ENCODE results near the gene SREBF2. TPM values are rescaled to one million over a fixed set of nuclear protein-coding genes. Genes with fewer than 3 reads are reported as not detected.

SREBF2 gene
- total and polyA plus RNA-seq, 3 experiments from 2014 or later, result 24.5 to 87.1 (median 85.1) TPM

GRCh38 chr22:41922940-41923594 lies 90.2 kb downstream of the SREBF2 start:
- Histone ChIP-seq H3K27me3 (ENCODE audit: insufficient read depth, low read length, poor library complexity, severe bottlenecking) (no peaks in the 10 kb centered on the region), H3K27ac (ENCODE audit: low read depth, low read length) (no peak overlapping the region), H3K4me1 (ENCODE audit: insufficient read depth, low read length) (peaks cover 15% of the 10 kb centered on the region), H3K36me3 (ENCODE audit: insufficient read depth, low read length) (no peaks in the 10 kb centered on the region), H3K4me3 (ENCODE audit: low read length) (no peak overlapping the region), H3K9me3 (ENCODE audit: low read length) (no peaks in the 10 kb centered on the region)
- peak overlapping the region in 4 of 7 donors; percentile 23 to 74 (median 40) for H3K4me3 Mint-ChIP-seq
- peaks cover 3 to 6% of the 10 kb centered on the region in 2 donors for H3K27me3 Mint-ChIP-seq
- POLR2A ChIA-PET, result interaction anchor here (2.1 kb wide), 1 partner anchor 17 kb away, joined by 12 read pairs; no protein-coding TSS in a partner anchor
- H3K4me1 Mint-ChIP-seq, result peaks cover 4 to 36% (median 14%) of the 10 kb centered on the region in 3 donors
- no peaks in the 10 kb centered on the region for H3K9me3 Mint-ChIP-seq
- CTCF ChIA-PET, result interaction anchor here (9.1 kb wide), 1 partner anchor 15 kb away, joined by 106 read pairs; no protein-coding TSS in a partner anchor
- no peak overlapping the region for H3K27ac Mint-ChIP-seq
- peaks cover 0 to 7% (median 0%) of the 10 kb centered on the region in 3 donors for H3K36me3 Mint-ChIP-seq
- DNase-seq, result no peak

- H3K9me3 ChIP-seq (ENCODE audit: low read length), result no peaks in the 10 kb centered on the region
- no peak overlapping the region for H3K27ac ChIP-seq (ENCODE audit: low read depth, low read length)
- Mint-ChIP-seq H3K9me3 (no peaks in the 10 kb centered on the region), H3K4me1 (peaks cover 4 to 40% (median 13%) of the 10 kb centered on the region in 3 donors), H3K4me3 (peak overlapping the region in 1 of 7 donors; percentile 50), H3K27ac (no peak overlapping the region), H3K27me3 (peaks cover 3 to 6% of the 10 kb centered on the region in 2 donors), H3K36me3 (peaks cover 0 to 7% (median 0%) of the 10 kb centered on the region in 3 donors)
- no peak for DNase-seq
- ChIA-PET POLR2A (interaction anchor here (2.1 kb wide), 1 partner anchor 17 kb away, joined by 12 read pairs; no protein-coding TSS in a partner anchor), CTCF (interaction anchor here (1.3 to 9.1 kb wide), 2 partner anchors 15 to 21 kb away, joined by 3 to 106 read pairs; no protein-coding TSS in a partner anchor)
- peaks cover 16% of the 10 kb centered on the region for H3K4me1 ChIP-seq (ENCODE audit: insufficient read depth, low read length)
- H3K36me3 ChIP-seq (ENCODE audit: insufficient read depth, low read length), result no peaks in the 10 kb centered on the region
- H3K4me3 ChIP-seq (ENCODE audit: low read length), result no peak overlapping the region
- H3K27me3 ChIP-seq (ENCODE audit: insufficient read depth, low read length, poor library complexity, severe bottlenecking), result no peaks in the 10 kb centered on the region
These were observed 90.8 kb downstream of the SREBF2 start for GRCh38 chr22:41923595-41924276.

- ChIA-PET POLR2A (interaction anchor here (0.5 to 2.8 kb wide), 18 partner anchors 8 to 575 kb away, joined by 3 to 100 read pairs (median 4); partner anchors contain the start of genes CCDC134, CENPM, SHISA8 and SREBF2), CTCF (interaction anchor here (0.5 to 9.1 kb wide), 33 partner anchors 8 to 518 kb away, joined by 3 to 106 read pairs (median 4); partner anchors contain the start of genes CENPM, NDUFA6 and SREBF2)
- peaks cover 10% of the 10 kb centered on the region for H3K4me1 ChIP-seq (ENCODE audit: insufficient read depth, low read length)
- H3K9me3 ChIP-seq (ENCODE audit: low read length), result no peaks in the 10 kb centered on the region
- peaks cover 0 to 7% (median 0%) of the 10 kb centered on the region in 3 donors for H3K36me3 Mint-ChIP-seq
- H3K27me3 Mint-ChIP-seq, result peaks cover 3 to 6% of the 10 kb centered on the region in 2 donors
- peak overlapping the region; percentile 82 to 91 (median 85) for H3K4me3 Mint-ChIP-seq
- H3K9me3 Mint-ChIP-seq, result no peaks in the 10 kb centered on the region
- peak overlapping the region; percentile 34 for H3K4me3 ChIP-seq (ENCODE audit: low read length)
- H3K4me1 Mint-ChIP-seq, result peaks cover 4 to 34% (median 9%) of the 10 kb centered on the region in 3 donors
- no peaks in the 10 kb centered on the region for H3K27me3 ChIP-seq (ENCODE audit: insufficient read depth, low read length, poor library complexity, severe bottlenecking)
- no peaks in the 10 kb centered on the region for H3K36me3 ChIP-seq (ENCODE audit: insufficient read depth, low read length)
- peak overlapping the region in 6 of 8 donors; percentile 65 to 87 (median 78) for H3K27ac Mint-ChIP-seq
- no peak overlapping the region for H3K27ac ChIP-seq (ENCODE audit: low read depth, low read length)
- DNase-seq, result peak; percentile 75 to 86 (median 78)
These were observed 93.0 kb downstream of the SREBF2 start for GRCh38 chr22:41925783-41926460.

GRCh38 chr22:41927813-41928212 lies 94.9 kb downstream of the SREBF2 start:
- H3K27ac Mint-ChIP-seq, result peak overlapping the region in 5 of 8 donors; percentile 26 to 81 (median 61)
- no peak overlapping the region for H3K4me3 ChIP-seq (ENCODE audit: low read length)
- H3K27me3 ChIP-seq (ENCODE audit: insufficient read depth, low read length, poor library complexity, severe bottlenecking), result no peaks in the 10 kb centered on the region
- peaks cover 4 to 41% (median 9%) of the 10 kb centered on the region in 3 donors for H3K4me1 Mint-ChIP-seq
- no peaks in the 10 kb centered on the region for H3K9me3 ChIP-seq (ENCODE audit: low read length)
- POLR2A ChIA-PET, result interaction anchor here (2.6 kb wide), 1 partner anchor 11 kb away, joined by 100 read pairs; no protein-coding TSS in a partner anchor
- peaks cover 10% of the 10 kb centered on the region for H3K4me1 ChIP-seq (ENCODE audit: insufficient read depth, low read length)
- no peaks in the 10 kb centered on the region for H3K36me3 ChIP-seq (ENCODE audit: insufficient read depth, low read length)
- peaks cover 3 to 6% of the 10 kb centered on the region in 2 donors for H3K27me3 Mint-ChIP-seq
- H3K36me3 Mint-ChIP-seq, result peaks cover 0 to 7% (median 0%) of the 10 kb centered on the region in 3 donors
- H3K9me3 Mint-ChIP-seq, result no peaks in the 10 kb centered on the region
- no peak for DNase-seq
- H3K4me3 Mint-ChIP-seq, result peak overlapping the region; percentile 40 to 92 (median 69)
- CTCF ChIA-PET, result interaction anchor here (1.3 to 9.1 kb wide), 3 partner anchors 11 to 231 kb away, joined by 4 to 106 read pairs (median 4); no protein-coding TSS in a partner anchor
- H3K27ac ChIP-seq (ENCODE audit: low read depth, low read length), result no peak overlapping the region

- Mint-ChIP-seq H3K4me1 (peaks cover 4 to 46% (median 9%) of the 10 kb centered on the region in 3 donors), H3K27ac (peak overlapping the region in 2 of 8 donors; percentile 61 to 70), H3K36me3 (peaks cover 0 to 7% (median 0%) of the 10 kb centered on the region in 3 donors), H3K27me3 (peaks cover 3 to 6% of the 10 kb centered on the region in 2 donors), H3K4me3 (peak overlapping the region in 1 of 7 donors; percentile 16), H3K9me3 (no peaks in the 10 kb centered on the region)
- ChIA-PET POLR2A (interaction anchor here (0.6 to 1.4 kb wide), 3 partner anchors 10 to 75 kb away, joined by 4 to 6 read pairs (median 4); no protein-coding TSS in a partner anchor), CTCF (interaction anchor here (1.3 to 9.1 kb wide), 3 partner anchors 10 to 232 kb away, joined by 4 to 106 read pairs (median 4); no protein-coding TSS in a partner anchor)
- H3K27me3 ChIP-seq (ENCODE audit: insufficient read depth, low read length, poor library complexity, severe bottlenecking), result no peaks in the 10 kb centered on the region
- no peaks in the 10 kb centered on the region for H3K36me3 ChIP-seq (ENCODE audit: insufficient read depth, low read length)
- no peaks in the 10 kb centered on the region for H3K9me3 ChIP-seq (ENCODE audit: low read length)
- H3K27ac ChIP-seq (ENCODE audit: low read depth, low read length), result no peak overlapping the region
- H3K4me1 ChIP-seq (ENCODE audit: insufficient read depth, low read length), result peaks cover 10% of the 10 kb centered on the region
- H3K4me3 ChIP-seq (ENCODE audit: low read length), result no peak overlapping the region
- no peak for DNase-seq
These were observed 95.9 kb downstream of the SREBF2 start for GRCh38 chr22:41928593-41929417.

- no peaks in the 10 kb centered on the region for H3K36me3 ChIP-seq (ENCODE audit: insufficient read depth, low read length)
- H3K36me3 Mint-ChIP-seq, result peaks cover 0 to 7% (median 0%) of the 10 kb centered on the region in 3 donors
- peaks cover 3 to 6% of the 10 kb centered on the region in 2 donors for H3K27me3 Mint-ChIP-seq
- peak overlapping the region in 1 of 7 donors; percentile 16 for H3K4me3 Mint-ChIP-seq
- H3K9me3 ChIP-seq (ENCODE audit: low read length), result no peaks in the 10 kb centered on the region
- no peak overlapping the region for H3K27ac ChIP-seq (ENCODE audit: low read depth, low read length)
- peaks cover 10% of the 10 kb centered on the region for H3K4me1 ChIP-seq (ENCODE audit: insufficient read depth, low read length)
- DNase-seq, result no peak
- ChIA-PET CTCF (interaction anchor here (1.3 to 9.1 kb wide), 2 partner anchors 9 to 233 kb away, joined by 4 to 106 read pairs; no protein-coding TSS in a partner anchor), POLR2A (interaction anchor here (0.6 to 1.4 kb wide), 3 partner anchors 10 to 76 kb away, joined by 4 to 6 read pairs (median 4); no protein-coding TSS in a partner anchor)
- no peaks in the 10 kb centered on the region for H3K9me3 Mint-ChIP-seq
- H3K27me3 ChIP-seq (ENCODE audit: insufficient read depth, low read length, poor library complexity, severe bottlenecking), result no peaks in the 10 kb centered on the region
- H3K4me1 Mint-ChIP-seq, result peaks cover 4 to 51% (median 9%) of the 10 kb centered on the region in 3 donors
- H3K27ac Mint-ChIP-seq, result no peak overlapping the region
- H3K4me3 ChIP-seq (ENCODE audit: low read length), result no peak overlapping the region
These were observed 96.5 kb downstream of the SREBF2 start for GRCh38 chr22:41929418-41929810.
